Measurements from ENCODE around the gene SOX10.

SOX10 gene

DNA sequence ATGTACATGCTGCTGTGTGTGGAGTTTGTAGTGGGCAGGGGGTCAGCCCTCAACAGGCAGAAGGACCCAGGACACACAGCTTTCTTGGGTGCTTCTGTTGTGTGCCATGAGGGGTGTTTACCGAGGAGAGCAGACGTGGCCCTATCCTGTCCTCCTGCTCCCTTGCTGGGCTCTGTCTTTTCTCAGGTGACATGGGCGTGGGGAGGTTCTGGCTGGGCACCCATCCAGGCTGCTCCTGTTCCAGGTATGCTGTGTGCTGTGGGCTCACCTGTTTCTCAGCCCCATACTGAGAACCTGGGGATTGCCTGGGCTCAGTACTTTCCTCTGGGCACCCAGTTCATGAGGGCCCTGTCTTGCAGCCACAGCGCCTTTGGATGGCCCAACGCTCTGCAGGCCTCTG is 55.0 kb downstream of the SOX10 start:
- DNase-seq = no peak

DNA sequence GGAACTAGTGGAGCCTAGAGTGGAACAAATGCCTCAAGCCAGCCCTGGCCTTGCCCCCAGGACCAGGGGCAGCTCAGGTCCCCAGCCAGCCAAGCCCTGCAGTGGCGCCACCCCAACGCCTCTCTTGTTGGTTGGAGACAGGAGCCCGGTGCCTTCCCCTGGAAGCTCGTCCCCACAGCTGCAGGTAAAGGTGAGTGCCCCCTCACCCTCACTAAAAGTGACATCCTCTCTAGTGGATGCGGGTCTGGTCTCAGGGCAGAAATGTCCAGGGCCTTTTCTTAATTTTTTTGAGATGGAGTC is 56.8 kb downstream of the SOX10 start:
- DNase-seq = no peak

DNA sequence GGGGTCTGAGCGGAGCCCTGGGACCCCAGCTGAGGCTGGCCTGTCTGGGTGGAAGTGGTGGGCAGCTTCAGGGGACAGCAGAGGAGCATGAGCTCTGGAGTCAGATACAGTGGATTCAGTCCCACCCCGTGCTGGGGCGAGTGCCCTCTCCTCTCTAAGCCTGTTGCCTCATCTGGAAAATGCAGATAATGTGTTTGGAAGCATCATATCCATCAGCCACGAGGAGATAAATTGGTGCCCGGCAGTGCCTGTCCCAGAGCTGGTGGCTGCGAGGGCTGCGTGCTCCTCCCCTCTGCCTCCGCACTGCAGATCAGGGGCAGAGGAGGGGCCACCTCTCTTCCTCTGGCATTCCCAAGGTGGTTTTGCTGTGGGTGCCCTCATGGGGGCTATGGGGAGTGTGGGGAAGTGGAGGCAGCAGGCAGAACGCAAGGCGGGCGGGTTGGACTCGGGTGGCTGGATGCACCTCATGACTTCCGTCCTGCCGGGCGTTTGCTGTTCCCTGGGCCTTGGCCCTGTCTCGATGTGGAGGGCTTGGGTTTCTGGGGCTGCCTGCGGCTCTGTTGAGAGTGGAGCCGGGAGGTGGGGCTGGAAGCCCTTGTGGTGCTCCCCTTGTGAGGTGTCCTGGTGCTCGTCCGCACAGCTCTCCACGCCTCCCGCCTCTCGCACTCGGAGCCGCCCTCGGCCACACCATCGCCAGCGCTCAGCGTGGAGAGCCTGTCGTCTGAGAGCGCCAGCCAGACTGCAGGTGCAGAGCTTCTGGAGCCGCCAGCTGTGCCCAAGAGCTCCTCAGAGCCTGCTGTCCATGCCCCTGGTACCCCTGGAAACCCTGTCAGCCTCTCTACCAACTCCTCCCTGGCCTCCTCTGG is 57.4 kb downstream of the SOX10 start:
- DNase-seq = no peak

DNA sequence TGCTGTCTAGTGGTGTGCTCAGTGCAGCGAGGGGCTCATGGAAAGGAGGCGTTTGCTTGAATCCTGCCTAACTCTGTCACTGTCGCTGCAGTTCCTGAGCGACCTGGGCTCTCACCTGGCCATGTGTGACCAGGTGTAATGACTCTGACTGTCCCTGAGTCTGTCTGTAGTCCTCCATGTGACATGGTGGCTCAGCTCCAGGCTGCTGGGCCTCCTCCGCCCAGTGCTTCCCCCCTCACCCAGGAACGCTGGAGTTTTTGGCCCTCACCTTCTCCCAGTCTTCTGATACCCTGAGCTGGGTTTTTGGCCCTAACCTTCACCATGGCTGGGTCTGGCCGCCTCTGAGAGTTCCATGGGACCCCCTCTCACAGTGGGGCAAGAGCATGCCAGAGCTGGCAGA is 58.0 kb downstream of the SOX10 start:
- no peak for DNase-seq

DNA sequence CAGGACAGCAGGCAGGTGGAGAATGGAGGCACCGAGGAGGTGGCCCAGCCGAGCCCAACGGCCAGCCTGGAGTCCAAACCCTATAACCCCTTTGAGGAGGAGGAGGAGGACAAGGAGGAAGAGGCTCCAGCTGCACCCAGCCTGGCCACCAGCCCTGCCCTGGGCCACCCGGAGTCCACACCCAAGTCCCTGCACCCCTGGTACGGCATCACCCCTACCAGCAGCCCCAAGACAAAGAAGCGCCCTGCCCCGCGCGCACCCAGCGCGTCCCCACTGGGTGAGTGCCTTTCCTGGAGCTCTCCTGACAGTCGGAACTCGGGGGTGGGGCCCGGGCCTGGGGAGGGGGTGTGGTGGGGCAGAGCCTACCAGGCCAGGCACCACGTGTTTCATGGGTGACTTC is 58.6 kb downstream of the SOX10 start:
- no peak for DNase-seq

DNA sequence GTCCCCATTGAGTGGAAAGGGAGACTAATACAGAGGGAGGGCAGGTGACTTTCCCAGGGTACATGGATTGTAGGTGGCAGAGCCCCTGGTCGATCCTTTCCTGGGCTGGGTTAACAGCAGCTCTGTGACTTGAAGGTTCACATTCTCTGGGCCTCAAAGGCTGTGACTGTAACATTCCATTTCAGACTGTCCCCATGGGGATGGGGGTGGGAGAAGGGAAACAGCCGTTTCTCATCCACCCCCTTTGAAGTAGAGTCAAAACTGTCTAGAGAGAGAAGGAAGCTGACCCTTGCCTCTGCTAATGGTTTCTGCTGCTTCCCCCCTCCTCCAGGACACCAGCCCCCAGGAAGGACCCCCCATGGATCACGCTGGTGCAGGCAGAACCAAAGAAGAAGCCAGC is 59.0 kb downstream of the SOX10 start:
- no peak for DNase-seq

DNA sequence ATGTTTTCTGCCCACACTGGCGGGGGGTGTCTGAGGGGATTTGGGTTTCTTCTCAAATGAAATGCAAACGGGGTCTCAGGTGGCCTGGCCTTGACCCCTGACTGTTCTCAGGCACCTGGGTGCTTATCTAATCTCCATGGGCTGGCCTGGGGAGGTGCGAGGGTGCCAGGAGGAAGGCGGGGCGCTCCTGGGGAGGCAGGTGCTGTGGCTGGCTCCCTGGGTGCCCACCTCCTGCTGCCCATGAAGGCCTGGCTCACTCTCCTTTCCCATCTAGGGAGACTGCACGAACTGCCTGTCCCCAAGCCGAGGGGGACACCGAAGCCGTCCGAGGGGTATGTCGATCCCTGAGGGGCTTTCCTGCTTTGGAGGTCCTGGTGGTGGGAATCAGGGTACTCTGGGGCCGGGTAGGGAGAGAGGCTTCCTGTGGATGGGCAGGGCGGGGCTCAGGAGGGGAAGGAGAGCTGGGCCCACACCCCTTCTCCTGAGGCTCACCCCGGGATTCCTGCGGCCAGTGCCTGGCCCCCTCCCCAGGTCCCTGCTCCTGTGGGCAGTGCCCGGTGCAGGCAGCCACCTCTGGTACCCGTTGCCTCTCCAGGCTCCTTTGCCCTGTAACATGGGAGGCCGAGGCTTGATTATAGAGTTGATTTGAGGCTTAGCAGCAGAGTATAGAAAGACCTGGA is 59.8 kb downstream of the SOX10 start:
- DNase-seq = no peak

DNA sequence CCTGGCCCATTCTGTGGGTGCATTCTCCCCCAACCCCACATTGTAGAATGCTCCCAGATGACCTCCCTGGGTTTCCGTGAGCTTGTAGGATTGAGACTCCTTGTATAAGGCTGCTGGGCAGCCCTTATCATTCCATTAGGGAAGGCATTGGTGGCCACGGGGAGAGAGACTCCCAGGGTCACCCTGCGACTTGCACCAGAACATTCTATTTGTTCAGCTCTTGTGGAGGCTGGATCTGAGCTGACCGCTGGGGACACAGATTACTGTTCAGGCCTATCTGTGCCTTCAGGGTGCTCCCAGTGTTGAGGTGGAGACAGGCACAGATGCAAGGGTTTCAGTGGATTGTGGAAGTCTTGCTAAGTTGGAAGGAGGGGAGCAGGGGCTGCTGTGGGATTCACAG is 60.4 kb downstream of the SOX10 start:
- DNase-seq = no peak

Data from stimulated activated naive CD4-positive, alpha-beta T cell (primary cell).